Prostate gland (tissue), 2 donors: ENCODE data around the gene SNRNP27.

Experiments used
- POLR2A ChIP-seq: fragments of 450-650 bp; IDR thresholded peaks from one replicate; pipeline ENCODE4 v1.6.1; 2016; ENCODE audit warnings: antibody characterized with exemption, mild to moderate bottlenecking
- POLR2AphosphoS5 ChIP-seq: sonication (generic); formaldehyde crosslinking; IDR thresholded peaks from one replicate; pipeline ENCODE4 v1.6.1; 2017; ENCODE audit warnings: antibody characterized with exemption
- TF ChIP-seq, protein P1 (sequence below), 4 experiments: fragments of 200-600 bp in 2 of 4; fragments of 450-650 bp in 2 of 4; sonication (generic) in 2 of 4; IDR thresholded peaks; 1 replicate in 3 of 4; 2 replicates in 1 of 4; pipeline ENCODE4 v1.5.1; 2016 to 2019; ENCODE audit warnings: antibody characterized with exemption in 4 of 4, mild to moderate bottlenecking in 2 of 4, moderate library complexity in 2 of 4

DNA sequence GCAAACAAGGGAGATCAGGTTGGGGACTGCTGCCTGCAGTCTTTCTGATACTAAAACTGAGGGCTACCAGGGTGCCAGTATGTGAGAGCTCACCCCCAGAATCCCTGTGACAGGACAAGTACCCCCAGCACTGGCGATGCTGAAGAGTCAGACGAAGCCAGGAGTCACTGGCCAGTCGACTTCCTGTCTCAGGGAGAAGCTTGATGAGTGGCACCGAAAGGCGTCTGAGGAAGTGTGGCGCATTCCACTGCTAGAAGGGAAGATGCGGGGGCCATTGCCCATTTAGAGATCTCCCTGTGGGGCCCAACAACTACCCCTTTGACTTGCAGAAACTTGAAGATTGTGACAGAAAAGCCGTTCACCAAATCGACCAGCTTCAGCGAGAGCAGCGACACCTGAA, 43.1 kb downstream of the SNRNP27 start:
- TF ChIP-seq POLR2A (no peak), POLR2AphosphoS5 (no peak)
- TF ChIP-seq, protein P1, sequence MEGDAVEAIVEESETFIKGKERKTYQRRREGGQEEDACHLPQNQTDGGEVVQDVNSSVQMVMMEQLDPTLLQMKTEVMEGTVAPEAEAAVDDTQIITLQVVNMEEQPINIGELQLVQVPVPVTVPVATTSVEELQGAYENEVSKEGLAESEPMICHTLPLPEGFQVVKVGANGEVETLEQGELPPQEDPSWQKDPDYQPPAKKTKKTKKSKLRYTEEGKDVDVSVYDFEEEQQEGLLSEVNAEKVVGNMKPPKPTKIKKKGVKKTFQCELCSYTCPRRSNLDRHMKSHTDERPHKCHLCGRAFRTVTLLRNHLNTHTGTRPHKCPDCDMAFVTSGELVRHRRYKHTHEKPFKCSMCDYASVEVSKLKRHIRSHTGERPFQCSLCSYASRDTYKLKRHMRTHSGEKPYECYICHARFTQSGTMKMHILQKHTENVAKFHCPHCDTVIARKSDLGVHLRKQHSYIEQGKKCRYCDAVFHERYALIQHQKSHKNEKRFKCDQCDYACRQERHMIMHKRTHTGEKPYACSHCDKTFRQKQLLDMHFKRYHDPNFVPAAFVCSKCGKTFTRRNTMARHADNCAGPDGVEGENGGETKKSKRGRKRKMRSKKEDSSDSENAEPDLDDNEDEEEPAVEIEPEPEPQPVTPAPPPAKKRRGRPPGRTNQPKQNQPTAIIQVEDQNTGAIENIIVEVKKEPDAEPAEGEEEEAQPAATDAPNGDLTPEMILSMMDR (IDR thresholded peaks at IDR 0.05): no peak
